Measurements from ENCODE around the gene CD300LB. TPM values are rescaled to one million over a fixed set of nuclear protein-coding genes. Genes with fewer than 3 reads are reported as not detected.
"Not testable (repeated sequence)": the region's sequence is repeated elsewhere in the genome, so short reads cannot be mapped to it uniquely, and the experiment has no call there.

CD300LB gene
- total and polyA plus RNA-seq, 4 donors: 1.1 to 1.6 (median 1.3) TPM; not detected in 1

GRCh38 chr17:74502861-74503260, 28.4 kb downstream of the CD300LB start:
- Histone ChIP-seq H3K9me3 (ENCODE audit: control insufficient read depth, low read length) (peaks cover 2% of the 10 kb centered on the region), H3K27me3 (ENCODE audit: control insufficient read depth in 1 of 2, insufficient read depth in 2 of 2, low read length in 1 of 2) (no peaks in the 10 kb centered on the region), H3K4me1 (ENCODE audit: control insufficient read depth in 1 of 2, insufficient read depth in 2 of 2, low read length in 2 of 2) (no peaks in the 10 kb centered on the region), H3K4me3 (ENCODE audit: low read length in 2 of 2) (no peak overlapping the region), H3K36me3 (ENCODE audit: control insufficient read depth in 1 of 2, insufficient read depth in 2 of 2, low read length in 1 of 2) (no peaks in the 10 kb centered on the region), H3K27ac (ENCODE audit: low read depth in 1 of 2, low read length in 2 of 2) (no peak overlapping the region)
- DNase-seq (no peak), ATAC-seq (ENCODE audit: low FRiP score) (no peak)
- 54 to 55% methylated on average over 6 of the region's 6 CpGs for WGBS, 2 donors
- intact Hi-C loops (cut with DNase I): no loop called here

- ATAC-seq (ENCODE audit: low FRiP score) (no peak), DNase-seq (no peak)
- no peaks in the 10 kb centered on the region for H3K4me1 ChIP-seq (ENCODE audit: control insufficient read depth in 1 of 2, insufficient read depth in 2 of 2, low read length in 2 of 2)
- no peaks in the 10 kb centered on the region for H3K36me3 ChIP-seq (ENCODE audit: control insufficient read depth in 1 of 2, insufficient read depth in 2 of 2, low read length in 1 of 2)
- H3K4me3 ChIP-seq (ENCODE audit: low read length in 2 of 2): no peak overlapping the region
- peaks cover 2% of the 10 kb centered on the region for H3K9me3 ChIP-seq (ENCODE audit: control insufficient read depth, low read length)
- no peaks in the 10 kb centered on the region for H3K27me3 ChIP-seq (ENCODE audit: control insufficient read depth in 1 of 2, insufficient read depth in 2 of 2, low read length in 1 of 2)
- 86 to 88% methylated on average over 3 of the region's 3 CpGs for WGBS, 2 donors
- no peak overlapping the region for H3K27ac ChIP-seq (ENCODE audit: low read depth in 1 of 2, low read length in 2 of 2)
- intact Hi-C loops (cut with DNase I): no loop called here
Measured at GRCh38 chr17:74499992-74500391, 31.3 kb downstream of the CD300LB start.

- intact Hi-C loops (cut with DNase I): no loop called here
- no peak for DNase-seq
- 62 to 66% methylated on average over 5 of the region's 5 CpGs for WGBS, 2 donors
Measured at GRCh38 chr17:74497471-74497870, 33.8 kb downstream of the CD300LB start.

GRCh38 chr17:74493331-74493833, 37.9 kb downstream of the CD300LB start:
- ATAC-seq (ENCODE audit: low FRiP score): peak; percentile 78
- WGBS, 2 donors: 10 to 24% methylated on average over 11 of the region's 11 CpGs
- Histone ChIP-seq H3K36me3 (ENCODE audit: control insufficient read depth in 1 of 2, insufficient read depth in 2 of 2, low read length in 1 of 2) (no peaks in the 10 kb centered on the region), H3K4me3 (ENCODE audit: low read length in 2 of 2) (no peak overlapping the region), H3K27ac (ENCODE audit: low read depth in 1 of 2, low read length in 2 of 2) (no peak overlapping the region), H3K4me1 (ENCODE audit: control insufficient read depth in 1 of 2, insufficient read depth in 2 of 2, low read length in 2 of 2) (no peaks in the 10 kb centered on the region), H3K9me3 (ENCODE audit: control insufficient read depth, low read length) (no peaks in the 10 kb centered on the region), H3K27me3 (ENCODE audit: control insufficient read depth in 1 of 2, insufficient read depth in 2 of 2, low read length in 1 of 2) (no peaks in the 10 kb centered on the region)
- intact Hi-C loops (cut with DNase I): loop anchor here (2.0 to 5.0 kb wide), 2 partner anchors 125 to 126 kb away; partner anchors contain the start of gene GPR142 (in 1 of the 2)
- DNase-seq: peak; percentile 77 to 85

More at GRCh38 chr17:74497471-74497870, 33.8 kb downstream of the CD300LB start:
- no peak for ATAC-seq (ENCODE audit: low FRiP score)
- no peaks in the 10 kb centered on the region for H3K27me3 ChIP-seq (ENCODE audit: control insufficient read depth in 1 of 2, insufficient read depth in 2 of 2, low read length in 1 of 2)
- H3K4me1 ChIP-seq (ENCODE audit: control insufficient read depth in 1 of 2, insufficient read depth in 2 of 2, low read length in 2 of 2): no peaks in the 10 kb centered on the region
- H3K9me3 ChIP-seq (ENCODE audit: control insufficient read depth, low read length): peaks cover 2% of the 10 kb centered on the region
- H3K36me3 ChIP-seq (ENCODE audit: control insufficient read depth in 1 of 2, insufficient read depth in 2 of 2, low read length in 1 of 2): no peaks in the 10 kb centered on the region
- H3K27ac ChIP-seq (ENCODE audit: low read depth in 1 of 2, low read length in 2 of 2): no peak overlapping the region
- no peak overlapping the region for H3K4me3 ChIP-seq (ENCODE audit: low read length in 2 of 2)

GRCh38 chr17:74491626-74492025, 39.6 kb downstream of the CD300LB start:
- no peak overlapping the region for H3K4me3 ChIP-seq (ENCODE audit: low read length in 2 of 2)
- no peaks in the 10 kb centered on the region for H3K9me3 ChIP-seq (ENCODE audit: control insufficient read depth, low read length)
- ATAC-seq (ENCODE audit: low FRiP score) (no peak), DNase-seq (no peak)
- H3K27me3 ChIP-seq (ENCODE audit: control insufficient read depth in 1 of 2, insufficient read depth in 2 of 2, low read length in 1 of 2): no peaks in the 10 kb centered on the region
- H3K4me1 ChIP-seq (ENCODE audit: control insufficient read depth in 1 of 2, insufficient read depth in 2 of 2, low read length in 2 of 2): no peaks in the 10 kb centered on the region
- no peak overlapping the region for H3K27ac ChIP-seq (ENCODE audit: low read depth in 1 of 2, low read length in 2 of 2)
- intact Hi-C loops (cut with DNase I): loop anchor here (2.0 to 5.0 kb wide), 2 partner anchors 123 to 124 kb away; partner anchors contain the start of gene GPR142 (in 1 of the 2)
- H3K36me3 ChIP-seq (ENCODE audit: control insufficient read depth in 1 of 2, insufficient read depth in 2 of 2, low read length in 1 of 2): no peaks in the 10 kb centered on the region
- WGBS, 2 donors: 79 to 83% methylated on average over 7 of the region's 7 CpGs

GRCh38 chr17:74490716-74491115, 40.6 kb downstream of the CD300LB start:
- no peak for ATAC-seq (ENCODE audit: low FRiP score)
- Histone ChIP-seq H3K36me3 (ENCODE audit: control insufficient read depth in 1 of 2, insufficient read depth in 2 of 2, low read length in 1 of 2) (no peaks in the 10 kb centered on the region), H3K9me3 (ENCODE audit: control insufficient read depth, low read length) (no peaks in the 10 kb centered on the region), H3K4me3 (ENCODE audit: low read length in 2 of 2) (no peak overlapping the region), H3K4me1 (ENCODE audit: control insufficient read depth in 1 of 2, insufficient read depth in 2 of 2, low read length in 2 of 2) (no peaks in the 10 kb centered on the region), H3K27me3 (ENCODE audit: control insufficient read depth in 1 of 2, insufficient read depth in 2 of 2, low read length in 1 of 2) (no peaks in the 10 kb centered on the region), H3K27ac (ENCODE audit: low read depth in 1 of 2, low read length in 2 of 2) (no peak overlapping the region)
- no peak for DNase-seq
- intact Hi-C loops (cut with DNase I): loop anchor here in 1 of 2 donors (5.0 kb wide), 1 partner anchor 123 kb away; the partner anchor contains the start of gene GPR142
- WGBS, 2 donors: 80 to 83% methylated on average over 9 of the region's 9 CpGs

- H3K27ac ChIP-seq (ENCODE audit: low read depth in 1 of 2, low read length in 2 of 2); ATAC-seq (ENCODE audit: low FRiP score); H3K4me1 ChIP-seq (ENCODE audit: control insufficient read depth in 1 of 2, insufficient read depth in 2 of 2, low read length in 2 of 2); DNase-seq; H3K27me3 ChIP-seq (ENCODE audit: control insufficient read depth in 1 of 2, insufficient read depth in 2 of 2, low read length in 1 of 2); H3K36me3 ChIP-seq (ENCODE audit: control insufficient read depth in 1 of 2, insufficient read depth in 2 of 2, low read length in 1 of 2); intact Hi-C loops (cut with DNase I); H3K4me3 ChIP-seq (ENCODE audit: low read length in 2 of 2); H3K9me3 ChIP-seq (ENCODE audit: control insufficient read depth, low read length): not testable (repeated sequence)
- 92 to 95% methylated on average over 4 of the region's 4 CpGs for WGBS, 2 donors
Measured at GRCh38 chr17:74488276-74488675, 43.0 kb downstream of the CD300LB start.

GRCh38 chr17:74485841-74486240, 45.4 kb downstream of the CD300LB start:
- Histone ChIP-seq H3K9me3 (ENCODE audit: control insufficient read depth, low read length) (no peaks in the 10 kb centered on the region), H3K4me1 (ENCODE audit: control insufficient read depth in 1 of 2, insufficient read depth in 2 of 2, low read length in 2 of 2) (no peaks in the 10 kb centered on the region), H3K4me3 (ENCODE audit: low read length in 2 of 2) (no peak overlapping the region), H3K27me3 (ENCODE audit: control insufficient read depth in 1 of 2, insufficient read depth in 2 of 2, low read length in 1 of 2) (no peaks in the 10 kb centered on the region), H3K36me3 (ENCODE audit: control insufficient read depth in 1 of 2, insufficient read depth in 2 of 2, low read length in 1 of 2) (no peaks in the 10 kb centered on the region), H3K27ac (ENCODE audit: low read depth in 1 of 2, low read length in 2 of 2) (no peak overlapping the region)
- DNase-seq: no peak
- intact Hi-C loops (cut with DNase I): no loop called here
- ATAC-seq (ENCODE audit: low FRiP score): no peak
- 65 to 75% methylated on average over 5 of the region's 5 CpGs for WGBS, 2 donors

GRCh38 chr17:74485022-74485743, 46.1 kb downstream of the CD300LB start:
- Histone ChIP-seq H3K4me3 (ENCODE audit: low read length in 2 of 2) (no peak overlapping the region), H3K27ac (ENCODE audit: low read depth in 1 of 2, low read length in 2 of 2) (no peak overlapping the region), H3K27me3 (ENCODE audit: control insufficient read depth in 1 of 2, insufficient read depth in 2 of 2, low read length in 1 of 2) (no peaks in the 10 kb centered on the region), H3K36me3 (ENCODE audit: control insufficient read depth in 1 of 2, insufficient read depth in 2 of 2, low read length in 1 of 2) (no peaks in the 10 kb centered on the region), H3K4me1 (ENCODE audit: control insufficient read depth in 1 of 2, insufficient read depth in 2 of 2, low read length in 2 of 2) (no peaks in the 10 kb centered on the region), H3K9me3 (ENCODE audit: control insufficient read depth, low read length) (no peaks in the 10 kb centered on the region)
- ATAC-seq (ENCODE audit: low FRiP score): no peak
- WGBS, 2 donors: 36% methylated on average over 9 of the region's 9 CpGs
- DNase-seq: no peak
- intact Hi-C loops (cut with DNase I): no loop called here

Measured in aorta (tissue), 5 donors.